GM23338 (cell line): Measurements from ENCODE around the gene RCBTB1. TPM values are rescaled to one million over a fixed set of nuclear protein-coding genes. Genes with fewer than 3 reads are reported as not detected.

Experiments
- ATAC-seq: fragments of 200-7000 bp; cut with Tn5 transposase; 3 replicates; pipeline ENCODE4 v1.9.1; 2020
- DNase-seq: peaks from one replicate; pipeline ENCODE4 v3.0.0-alpha.2; 2015; ENCODE audit warnings: low spot score
- H2AFZ ChIP-seq: fragments of 200-600 bp; sonication (generic); 2 replicates; pipeline ENCODE4 v1.8.0; 2016; ENCODE audit warnings: antibody characterized with exemption, mild to moderate bottlenecking, moderate library complexity
- H3F3A ChIP-seq: fragments of 200-600 bp; sonication (generic); replicated peaks from 2 replicates; pipeline ENCODE4 v1.8.0; 2017; ENCODE audit warnings: antibody characterized with exemption, mixed run types, low read depth
- H3K27ac ChIP-seq: fragments of 200-600 bp; sonication (generic); 2 replicates; pipeline ENCODE4 v1.6.1; 2016; ENCODE audit warnings: low read depth
- H3K27me3 ChIP-seq: fragments of 200-600 bp; sonication (generic); 2 replicates; pipeline ENCODE4 v1.8.0; 2016; ENCODE audit warnings: mild to moderate bottlenecking, mixed run types, moderate library complexity; ENCODE audit not compliant: insufficient read depth
- H3K36me3 ChIP-seq: fragments of 200-600 bp; sonication (generic); 2 replicates; pipeline ENCODE4 v1.8.0; 2016; ENCODE audit warnings: mild to moderate bottlenecking; ENCODE audit not compliant: insufficient read depth
- H3K4me1 ChIP-seq: fragments of 200-600 bp; sonication (generic); 2 replicates; pipeline ENCODE4 v1.8.0; 2016; ENCODE audit warnings: mild to moderate bottlenecking, moderate library complexity; ENCODE audit not compliant: insufficient read depth
- H3K4me2 ChIP-seq: fragments of 200-600 bp; sonication (generic); 2 replicates; pipeline ENCODE4 v1.7.1; 2017; ENCODE audit warnings: mixed run types
- H3K4me3 ChIP-seq: fragments of 200-600 bp; sonication (generic); 2 replicates; pipeline ENCODE4 v1.6.1; 2016; ENCODE audit warnings: mixed run types
- H3K79me2 ChIP-seq: fragments of 200-600 bp; sonication (generic); replicated peaks from 2 replicates; pipeline ENCODE4 v1.8.0; 2017; ENCODE audit warnings: mild to moderate bottlenecking; ENCODE audit not compliant: insufficient read depth
- H3K9me2 ChIP-seq: fragments of 200-600 bp; sonication (generic); 2 replicates; pipeline ENCODE4 v1.8.0; 2017; ENCODE audit not compliant: insufficient read depth
- H4K20me1 ChIP-seq: fragments of 200-600 bp; sonication (generic); replicated peaks from 2 replicates; pipeline ENCODE4 v1.8.0; 2017; ENCODE audit warnings: mild to moderate bottlenecking; ENCODE audit not compliant: insufficient read depth
- H3K27ac Mint-ChIP-seq: 2 replicates; pipeline ENCODE4 v1.8.0; 2020; ENCODE audit warnings: inconsistent platforms, mild to moderate bottlenecking, moderate library complexity, mixed read lengths
- H3K27me3 Mint-ChIP-seq: 3 replicates; pipeline ENCODE4 v1.8.0; 2022; ENCODE audit warnings: low read depth, mild to moderate bottlenecking, moderate library complexity, mixed read lengths, inconsistent platforms; ENCODE audit not compliant: insufficient read depth, poor library complexity
- H3K36me3 Mint-ChIP-seq: 3 replicates; pipeline ENCODE4 v1.8.0; 2021; ENCODE audit warnings: low read depth, mild to moderate bottlenecking, inconsistent platforms, moderate library complexity, mixed read lengths
- H3K4me1 Mint-ChIP-seq: 3 replicates; pipeline ENCODE4 v1.8.0; 2020; ENCODE audit warnings: mild to moderate bottlenecking, inconsistent platforms, mixed read lengths
- H3K4me3 Mint-ChIP-seq: 3 replicates; pipeline ENCODE4 v1.8.0; 2021; ENCODE audit warnings: moderate library complexity, mild to moderate bottlenecking, inconsistent platforms, mixed read lengths
- H3K9me3 Mint-ChIP-seq: 3 replicates; pipeline ENCODE4 v1.8.0; 2020; ENCODE audit warnings: moderate library complexity, mild to moderate bottlenecking, inconsistent platforms, mixed read lengths
- CREB1 ChIP-seq: fragments of 250-450 bp; sonication (Bioruptor Pico); IDR thresholded peaks from 2 replicates; pipeline ENCODE4 v1.5.0; 2020; ENCODE audit warnings: low read depth, mild to moderate bottlenecking, moderate library complexity
- EZH2phosphoT487 ChIP-seq: fragments of 200-600 bp; sonication (generic); IDR thresholded peaks from one replicate; pipeline ENCODE4 v1.8.1; 2018; ENCODE audit warnings: antibody characterized with exemption; ENCODE audit not compliant: unreplicated experiment
- JUNB ChIP-seq: IDR thresholded peaks from one replicate; pipeline ENCODE4 v1.6.1; 2016; ENCODE audit warnings: antibody characterized with exemption; ENCODE audit not compliant: unreplicated experiment
- NANOG ChIP-seq: IDR thresholded peaks from 2 replicates; pipeline ENCODE4 v1.6.1; 2016; ENCODE audit warnings: antibody characterized with exemption, borderline replicate concordance
- STAT1 ChIP-seq: IDR thresholded peaks from one replicate; pipeline ENCODE4 v1.6.1; 2016; ENCODE audit warnings: antibody characterized with exemption; ENCODE audit not compliant: unreplicated experiment
- ZNF114 ChIP-seq: fragments of 250-450 bp; sonication (Bioruptor Pico); IDR thresholded peaks from 2 replicates; pipeline ENCODE4 v1.5.0; 2020; ENCODE audit warnings: mild to moderate bottlenecking, moderate library complexity
- ZNF331 ChIP-seq: fragments of 250-450 bp; sonication (Bioruptor Pico); IDR thresholded peaks from 2 replicates; pipeline ENCODE4 v1.5.0; 2020; ENCODE audit warnings: low read depth, mild to moderate bottlenecking, moderate library complexity
- ZNF462 ChIP-seq: fragments of 250-450 bp; sonication (Bioruptor Pico); IDR thresholded peaks from 2 replicates; pipeline ENCODE4 v1.5.0; 2020; ENCODE audit warnings: mild to moderate bottlenecking, moderate library complexity
- polyA plus RNA-seq: library from polyadenylated mRNA; unstranded; fragments of >200 nt; fragmentation: Nextera tagmentation; extraction: Ambion mirVana; gene quantifications from 2 replicates; pipeline ENCODE4 v1.2.1, GENCODE V29; 2016
- total RNA-seq: library from RNA; depleted of rRNA; stranded (reverse); fragments of >200 nt; shearing (Covaris generic); gene quantifications from 2 replicates; pipeline ENCODE4 v1.2.3, GENCODE V29; 2014
- TF ChIP-seq, protein P1 (sequence below): IDR thresholded peaks from one replicate; pipeline ENCODE4 v1.6.1; 2018; ENCODE audit warnings: antibody characterized with exemption; ENCODE audit not compliant: unreplicated experiment
- TF ChIP-seq, protein P2 (sequence below), 2 experiments: fragments of 200-600 bp in 1 of 2; sonication (generic) in 1 of 2; conservative IDR thresholded peaks; 2 replicates each; pipeline versions ENCODE4 v1.5.1 to v1.6.1; 2016 to 2017; ENCODE audit warnings: antibody characterized with exemption in 2 of 2, low read depth in 2 of 2, mild to moderate bottlenecking in 2 of 2, moderate library complexity in 1 of 2

RCBTB1 gene
- total and polyA plus RNA-seq, 2 experiments from 2014 or later, result 10.8 to 33.5 TPM

- TF ChIP-seq, protein P1, sequence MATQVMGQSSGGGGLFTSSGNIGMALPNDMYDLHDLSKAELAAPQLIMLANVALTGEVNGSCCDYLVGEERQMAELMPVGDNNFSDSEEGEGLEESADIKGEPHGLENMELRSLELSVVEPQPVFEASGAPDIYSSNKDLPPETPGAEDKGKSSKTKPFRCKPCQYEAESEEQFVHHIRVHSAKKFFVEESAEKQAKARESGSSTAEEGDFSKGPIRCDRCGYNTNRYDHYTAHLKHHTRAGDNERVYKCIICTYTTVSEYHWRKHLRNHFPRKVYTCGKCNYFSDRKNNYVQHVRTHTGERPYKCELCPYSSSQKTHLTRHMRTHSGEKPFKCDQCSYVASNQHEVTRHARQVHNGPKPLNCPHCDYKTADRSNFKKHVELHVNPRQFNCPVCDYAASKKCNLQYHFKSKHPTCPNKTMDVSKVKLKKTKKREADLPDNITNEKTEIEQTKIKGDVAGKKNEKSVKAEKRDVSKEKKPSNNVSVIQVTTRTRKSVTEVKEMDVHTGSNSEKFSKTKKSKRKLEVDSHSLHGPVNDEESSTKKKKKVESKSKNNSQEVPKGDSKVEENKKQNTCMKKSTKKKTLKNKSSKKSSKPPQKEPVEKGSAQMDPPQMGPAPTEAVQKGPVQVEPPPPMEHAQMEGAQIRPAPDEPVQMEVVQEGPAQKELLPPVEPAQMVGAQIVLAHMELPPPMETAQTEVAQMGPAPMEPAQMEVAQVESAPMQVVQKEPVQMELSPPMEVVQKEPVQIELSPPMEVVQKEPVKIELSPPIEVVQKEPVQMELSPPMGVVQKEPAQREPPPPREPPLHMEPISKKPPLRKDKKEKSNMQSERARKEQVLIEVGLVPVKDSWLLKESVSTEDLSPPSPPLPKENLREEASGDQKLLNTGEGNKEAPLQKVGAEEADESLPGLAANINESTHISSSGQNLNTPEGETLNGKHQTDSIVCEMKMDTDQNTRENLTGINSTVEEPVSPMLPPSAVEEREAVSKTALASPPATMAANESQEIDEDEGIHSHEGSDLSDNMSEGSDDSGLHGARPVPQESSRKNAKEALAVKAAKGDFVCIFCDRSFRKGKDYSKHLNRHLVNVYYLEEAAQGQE, result no peak
These were observed 17.9 kb downstream of the RCBTB1 start (continued) for GRCh38 chr13:49567491-49567890.

GRCh38 chr13:49566461-49566860 is 18.9 kb downstream of the RCBTB1 start:
- H2AFZ ChIP-seq, result no peak overlapping the region
- Mint-ChIP-seq H3K36me3 (peaks cover 40% of the 10 kb centered on the region), H3K4me1 (no peaks in the 10 kb centered on the region), H3K27ac (no peak overlapping the region), H3K27me3 (no peaks in the 10 kb centered on the region), H3K4me3 (no peak overlapping the region), H3K9me3 (peaks cover 4% of the 10 kb centered on the region; the same call in 2 of the 3 replicates)
- H3K27ac ChIP-seq, result no peak overlapping the region
- peaks cover 10% of the 10 kb centered on the region for H3K36me3 ChIP-seq
- H3K4me1 ChIP-seq, result no peaks in the 10 kb centered on the region
- no peaks in the 10 kb centered on the region for H3K27me3 ChIP-seq
- H3K4me2 ChIP-seq, result no peak overlapping the region
- H3K4me3 ChIP-seq, result no peak overlapping the region
- no peaks in the 10 kb centered on the region for H3K9me2 ChIP-seq
- ATAC-seq (no peak), DNase-seq (no peak)
- no peaks in the 10 kb centered on the region for H3F3A ChIP-seq
- H3K79me2 ChIP-seq, result peaks cover 13% of the 10 kb centered on the region
- H4K20me1 ChIP-seq, result no peaks in the 10 kb centered on the region
- TF ChIP-seq ZNF114 (CRISPR knock-in tag) (no peak), EZH2phosphoT487 (no peak), CREB1 (CRISPR knock-in tag) (no peak), NANOG (no peak), ZNF462 (CRISPR knock-in tag) (no peak), ZNF331 (CRISPR knock-in tag) (no peak), JUNB (no peak), STAT1 (no peak)
- TF ChIP-seq, protein P1, result no peak
- TF ChIP-seq, protein P2, sequence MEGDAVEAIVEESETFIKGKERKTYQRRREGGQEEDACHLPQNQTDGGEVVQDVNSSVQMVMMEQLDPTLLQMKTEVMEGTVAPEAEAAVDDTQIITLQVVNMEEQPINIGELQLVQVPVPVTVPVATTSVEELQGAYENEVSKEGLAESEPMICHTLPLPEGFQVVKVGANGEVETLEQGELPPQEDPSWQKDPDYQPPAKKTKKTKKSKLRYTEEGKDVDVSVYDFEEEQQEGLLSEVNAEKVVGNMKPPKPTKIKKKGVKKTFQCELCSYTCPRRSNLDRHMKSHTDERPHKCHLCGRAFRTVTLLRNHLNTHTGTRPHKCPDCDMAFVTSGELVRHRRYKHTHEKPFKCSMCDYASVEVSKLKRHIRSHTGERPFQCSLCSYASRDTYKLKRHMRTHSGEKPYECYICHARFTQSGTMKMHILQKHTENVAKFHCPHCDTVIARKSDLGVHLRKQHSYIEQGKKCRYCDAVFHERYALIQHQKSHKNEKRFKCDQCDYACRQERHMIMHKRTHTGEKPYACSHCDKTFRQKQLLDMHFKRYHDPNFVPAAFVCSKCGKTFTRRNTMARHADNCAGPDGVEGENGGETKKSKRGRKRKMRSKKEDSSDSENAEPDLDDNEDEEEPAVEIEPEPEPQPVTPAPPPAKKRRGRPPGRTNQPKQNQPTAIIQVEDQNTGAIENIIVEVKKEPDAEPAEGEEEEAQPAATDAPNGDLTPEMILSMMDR (conservative IDR thresholded peaks at IDR 0.05; ENCODE audit: low read depth in 2 of 2), result no peak
